Gastroesophageal sphincter (tissue), 3 donors: Measurements from ENCODE around the gene CLDN2.

Experiments
- CTCF ChIP-seq, 4 experiments: fragments of 200-600 bp in 2 of 4; fragments of 450-650 bp in 2 of 4; sonication (generic) in 1 of 4; IDR thresholded peaks; one replicate each; pipeline ENCODE4 v1.5.1; 2017 to 2019; ENCODE audit warnings: antibody characterized with exemption in 4 of 4, mild to moderate bottlenecking in 2 of 4, moderate library complexity in 2 of 4
- EP300 ChIP-seq: sonication (generic); formaldehyde crosslinking; IDR thresholded peaks from one replicate; pipeline ENCODE4 v1.6.1; 2017; ENCODE audit warnings: antibody characterized with exemption, mild to moderate bottlenecking
- POLR2A ChIP-seq, 2 donors: fragments of 450-650 bp; IDR thresholded peaks; one replicate each; pipeline ENCODE4 v1.6.1; 2017; ENCODE audit warnings: antibody characterized with exemption in 2 of 2, mild to moderate bottlenecking in 2 of 2, moderate library complexity in 1 of 2

- TF ChIP-seq CTCF (IDR thresholded peaks at IDR 0.05) (no peak), POLR2A (IDR thresholded peaks at IDR 0.05) (no peak), EP300 (no peak)
Measured at GRCh38 chrX:106917830-106918500, 2.2 kb upstream of the CLDN2 start.
